HUES6 (cell line): Measurements from ENCODE around the gene CCDC190.
"Not testable (repeated sequence)": the region's sequence is repeated elsewhere in the genome, so short reads cannot be mapped to it uniquely, and the experiment has no call there.

Source experiments
- H3K27ac ChIP-seq: 2 replicates; pipeline ENCODE4 v1.7.0; 2013; ENCODE audit warnings: low read depth, mild to moderate bottlenecking, low read length, inconsistent platforms
- H3K27me3 ChIP-seq: 2 replicates; pipeline ENCODE4 v1.6.1; 2013; ENCODE audit warnings: low read length; ENCODE audit not compliant: control insufficient read depth, insufficient read depth
- H3K36me3 ChIP-seq: 2 replicates; pipeline ENCODE4 v1.6.1; 2013; ENCODE audit warnings: low read length; ENCODE audit not compliant: control insufficient read depth, insufficient read depth
- H3K4me1 ChIP-seq: 2 replicates; pipeline ENCODE4 v1.6.1; 2013; ENCODE audit warnings: low read length; ENCODE audit not compliant: control insufficient read depth, insufficient read depth
- H3K4me3 ChIP-seq: 2 replicates; pipeline ENCODE4 v1.5.1; 2013; ENCODE audit warnings: low read depth, low read length
- H3K9ac ChIP-seq: one replicate; pipeline ENCODE4 v1.6.1; 2013; ENCODE audit warnings: mild to moderate bottlenecking, low read length
- H3K9me3 ChIP-seq: 2 replicates; pipeline ENCODE4 v1.6.1; 2013; ENCODE audit warnings: low read depth, low read length; ENCODE audit not compliant: control insufficient read depth, insufficient read depth

The CCDC190 gene

GRCh38 chr1:162829268-162829667 lies 31.7 kb downstream of the CCDC190 start:
- H3K4me3 ChIP-seq = no peak overlapping the region
- peaks cover 7% of the 10 kb centered on the region for H3K4me1 ChIP-seq
- H3K27ac ChIP-seq = no peak overlapping the region
- no peaks in the 10 kb centered on the region for H3K9me3 ChIP-seq
- H3K9ac ChIP-seq = no peak overlapping the region
- no peaks in the 10 kb centered on the region for H3K36me3 ChIP-seq
- no peaks in the 10 kb centered on the region for H3K27me3 ChIP-seq

GRCh38 chr1:162823771-162824525 lies 37.0 kb downstream of the CCDC190 start:
- Histone ChIP-seq H3K9ac (no peak overlapping the region), H3K27ac (no peak overlapping the region), H3K27me3 (peaks cover 16% of the 10 kb centered on the region), H3K9me3 (no peaks in the 10 kb centered on the region), H3K4me1 (peaks cover 13% of the 10 kb centered on the region), H3K36me3 (no peaks in the 10 kb centered on the region), H3K4me3 (no peak overlapping the region)

DNA sequence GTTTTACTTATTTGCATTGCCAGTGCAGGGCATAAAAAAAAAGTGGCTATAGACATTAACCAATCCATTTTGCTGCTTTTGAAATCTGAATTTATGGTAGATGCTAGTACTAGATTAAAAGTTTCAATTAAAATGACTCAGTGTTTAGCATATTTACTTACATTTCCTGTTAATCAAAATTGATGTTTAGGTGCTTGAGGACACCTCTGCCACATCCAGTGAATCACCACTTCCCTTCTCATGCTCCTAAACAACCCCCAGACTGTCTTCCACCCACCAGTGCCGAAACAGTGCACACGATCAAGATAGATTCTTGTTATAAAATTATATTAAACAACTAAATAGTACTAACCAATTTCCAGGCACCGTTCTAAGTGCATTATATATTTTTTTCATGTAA lies 37.7 kb downstream of the CCDC190 start:
- Histone ChIP-seq H3K4me3 (no peak overlapping the region), H3K4me1 (peaks cover 13% of the 10 kb centered on the region), H3K9ac (no peak overlapping the region), H3K9me3 (no peaks in the 10 kb centered on the region), H3K27ac (no peak overlapping the region), H3K36me3 (no peaks in the 10 kb centered on the region), H3K27me3 (peaks cover 16% of the 10 kb centered on the region)

GRCh38 chr1:162822391-162823200 lies 38.4 kb downstream of the CCDC190 start:
- peaks cover 13% of the 10 kb centered on the region for H3K4me1 ChIP-seq
- no peaks in the 10 kb centered on the region for H3K36me3 ChIP-seq
- peaks cover 16% of the 10 kb centered on the region for H3K27me3 ChIP-seq
- no peaks in the 10 kb centered on the region for H3K9me3 ChIP-seq
- peak overlapping the region; percentile 45 for H3K9ac ChIP-seq
- peak overlapping the region; percentile 78 for H3K4me3 ChIP-seq
- H3K27ac ChIP-seq = no peak overlapping the region

- not testable (repeated sequence) for H3K9me3 ChIP-seq, H3K9ac ChIP-seq, H3K4me3 ChIP-seq, H3K36me3 ChIP-seq, H3K27ac ChIP-seq
- peaks cover 16% of the 10 kb centered on the region for H3K27me3 ChIP-seq
- peaks cover 12% of the 10 kb centered on the region for H3K4me1 ChIP-seq
These were observed 42.3 kb downstream of the CCDC190 start for GRCh38 chr1:162818666-162819065.

DNA sequence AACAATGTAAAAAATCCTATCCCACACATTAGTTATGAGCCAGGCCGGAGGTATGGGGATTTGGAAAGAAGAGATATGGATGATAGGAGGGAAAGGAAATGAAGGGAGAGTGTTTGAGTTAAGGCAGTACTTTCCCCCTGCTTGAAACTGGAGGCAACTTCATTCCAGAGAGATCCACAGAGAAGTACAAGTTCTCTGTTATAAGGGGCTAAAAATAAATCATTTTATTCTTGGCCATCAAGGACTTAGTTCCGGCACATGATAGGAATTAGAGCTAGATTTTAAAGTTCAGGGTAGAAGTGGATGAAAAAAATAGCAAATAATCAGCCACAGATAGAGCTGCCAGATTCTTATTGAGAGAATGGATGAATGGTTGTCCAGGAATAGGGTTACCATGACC lies 42.8 kb downstream of the CCDC190 start:
- H3K9ac ChIP-seq, H3K4me3 ChIP-seq, H3K4me1 ChIP-seq, H3K9me3 ChIP-seq, H3K36me3 ChIP-seq, H3K27ac ChIP-seq: not testable (repeated sequence)
- peaks cover 16% of the 10 kb centered on the region for H3K27me3 ChIP-seq

- H3K9me3 ChIP-seq, H3K36me3 ChIP-seq: not testable (repeated sequence)
These were observed 48.6 kb downstream of the CCDC190 start for GRCh38 chr1:162812357-162812756.

GRCh38 chr1:162807503-162807902 lies 53.5 kb downstream of the CCDC190 start:
- H3K4me1 ChIP-seq, H3K9ac ChIP-seq, H3K27me3 ChIP-seq, H3K4me3 ChIP-seq, H3K9me3 ChIP-seq, H3K27ac ChIP-seq: not testable (repeated sequence)
- peaks cover 25% of the 10 kb centered on the region for H3K36me3 ChIP-seq

More at GRCh38 chr1:162812357-162812756, 48.6 kb downstream of the CCDC190 start:
- H3K4me3 ChIP-seq, H3K4me1 ChIP-seq, H3K27me3 ChIP-seq, H3K9ac ChIP-seq, H3K27ac ChIP-seq: not testable (repeated sequence)
